GM19099 (cell line): ENCODE data around the gene MRPL41.
A peak's percentile ranks its signal among the peaks of the same experiment; 100 is the strongest.

Source experiments
- POLR2A ChIP-seq: IDR thresholded peaks from 3 replicates; pipeline ENCODE4 v1.6.1; 2011; ENCODE audit warnings: low read depth; ENCODE audit not compliant: insufficient read length; ENCODE audit errors: extremely low read depth

MRPL41 gene

DNA sequence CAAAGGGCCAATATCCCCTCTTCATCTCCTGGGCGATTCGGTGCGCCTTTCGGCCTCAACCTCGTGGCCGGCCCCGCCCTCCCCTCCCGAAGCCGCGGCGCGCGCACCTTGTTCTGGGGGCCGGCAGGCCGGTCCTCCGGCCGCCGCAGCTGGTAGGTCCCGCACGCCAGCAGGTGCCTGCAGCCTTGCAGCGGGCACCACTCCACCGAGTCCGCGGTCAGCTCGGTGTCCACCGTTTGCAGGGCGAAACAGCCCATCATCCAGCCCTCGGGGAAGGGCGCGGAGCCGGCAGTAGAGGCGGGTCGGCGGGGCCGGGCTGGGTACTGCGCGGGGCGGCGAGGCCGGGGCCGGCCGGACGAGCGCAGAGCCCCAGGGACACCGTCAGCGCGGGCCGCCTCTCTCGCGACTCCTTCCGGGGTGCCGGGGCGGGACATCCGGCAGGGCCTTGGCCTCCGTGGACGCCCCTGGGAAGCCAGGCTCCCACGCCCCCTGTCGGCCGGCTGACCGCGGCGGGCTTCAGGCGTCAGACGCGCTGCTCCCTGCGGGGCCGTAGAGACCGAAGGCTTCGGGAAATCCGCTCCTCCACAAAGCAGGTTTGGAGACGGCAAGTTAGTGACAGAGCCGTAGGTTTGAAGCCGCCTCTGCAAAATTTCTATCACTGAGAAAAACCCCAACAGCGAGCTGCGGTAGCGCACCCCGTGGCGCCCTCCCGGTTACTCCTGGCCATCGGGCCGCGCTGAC, 27.0 kb downstream of the MRPL41 start, which contains the start of gene DPH7:
Gene DPH7 (minus strand): TSS at position 408 of the 741 bp plus-strand sequence. CDS start 148 bp downstream, at position 260.
- peak; percentile 85 for TF ChIP-seq POLR2A

GRCh38 chr9:137579259-137579604, 27.6 kb downstream of the MRPL41 start:
- no peak for TF ChIP-seq POLR2A

- no peak for TF ChIP-seq POLR2A
Observed at GRCh38 chr9:137580209-137580953, 28.7 kb downstream of the MRPL41 start.

DNA sequence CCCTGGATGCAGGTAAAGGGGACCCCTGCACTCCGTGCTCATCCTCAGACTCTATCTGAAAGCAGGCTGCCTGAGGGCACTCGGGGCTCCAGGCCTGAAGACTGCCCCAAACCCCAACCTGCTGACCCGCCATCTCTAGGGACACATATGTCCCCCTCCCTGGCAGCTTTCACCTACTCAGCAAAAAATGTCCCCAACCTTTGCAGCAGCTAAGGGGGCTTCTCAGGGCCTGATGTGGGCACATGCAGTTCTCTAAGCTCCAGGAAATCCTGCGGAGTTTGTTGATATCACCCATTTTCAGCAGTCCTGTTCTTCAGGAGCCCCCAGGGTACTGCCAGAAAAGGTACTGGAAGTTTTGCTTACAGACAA, 29.3 kb downstream of the MRPL41 start:
- no peak for TF ChIP-seq POLR2A

DNA sequence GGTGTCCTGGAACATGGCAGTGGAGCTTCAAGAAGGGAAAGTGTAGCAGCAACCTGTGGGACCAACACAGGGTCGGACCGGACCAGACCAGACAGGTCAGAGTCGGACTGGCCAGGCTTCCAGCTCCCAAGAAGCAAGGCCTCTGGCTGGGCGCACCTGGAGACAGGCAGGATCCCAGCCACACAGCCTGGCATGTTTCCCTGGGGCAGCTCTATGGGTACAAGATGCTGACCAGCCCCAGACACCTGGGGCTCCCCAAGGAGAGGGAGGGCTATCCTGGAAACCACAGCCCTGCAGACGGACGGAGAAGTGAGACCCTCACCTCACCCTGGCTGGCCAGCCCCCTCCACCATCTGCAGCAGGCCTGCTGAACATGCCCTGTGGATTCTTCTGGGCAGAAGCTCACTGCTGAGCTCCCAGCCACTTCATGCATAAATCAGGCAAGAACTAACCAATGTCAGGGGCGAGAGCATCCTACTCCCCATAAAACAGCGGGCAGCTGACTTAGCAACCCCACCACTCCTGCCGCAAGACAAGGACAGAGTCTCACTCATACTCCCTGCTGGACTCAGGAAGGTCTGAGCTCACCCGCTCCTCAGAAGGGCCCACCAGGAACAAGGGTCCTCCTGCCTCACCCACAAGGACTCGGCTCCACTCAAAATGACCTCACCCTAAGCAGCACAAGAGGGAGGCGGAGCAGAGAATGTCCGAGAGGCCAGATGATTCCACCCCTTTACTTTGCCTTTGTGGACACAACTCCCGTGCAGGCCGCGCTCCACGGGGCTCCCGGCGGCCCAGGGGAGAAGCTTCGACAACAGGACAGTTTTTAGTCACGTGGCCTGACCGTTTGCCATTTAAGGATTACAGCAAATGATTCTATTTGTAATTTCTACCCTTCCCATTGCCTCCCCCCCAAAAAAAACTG, 29.9 kb downstream of the MRPL41 start:
- TF ChIP-seq POLR2A = no peak

DNA sequence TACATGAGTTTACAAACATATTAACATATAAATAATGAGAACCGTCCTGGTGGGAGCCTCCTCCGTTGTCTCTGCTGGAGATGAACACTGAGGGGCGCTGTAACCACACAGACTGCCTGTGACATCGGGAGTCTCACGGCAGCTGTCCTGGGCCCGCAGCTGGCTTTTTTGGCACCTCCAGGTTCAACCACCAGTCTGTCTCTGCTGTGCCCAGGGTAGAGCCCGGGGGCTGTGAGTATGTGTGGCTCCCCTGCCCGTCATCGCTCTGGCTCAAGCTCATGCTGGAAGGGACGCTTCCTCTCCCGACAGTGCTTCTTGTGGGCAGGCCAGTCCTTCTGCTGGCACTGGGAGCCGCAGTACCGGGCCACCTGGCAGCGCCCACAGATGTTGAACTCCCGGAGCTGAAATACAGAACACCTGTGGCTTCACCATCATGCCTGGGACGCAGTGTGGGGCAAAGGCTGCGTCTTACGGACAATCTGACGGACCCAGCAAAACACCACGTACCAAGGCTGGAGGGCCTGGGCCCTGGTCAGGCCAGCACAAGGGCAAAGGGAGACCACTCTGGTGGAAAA, 30.7 kb downstream of the MRPL41 start:
- TF ChIP-seq POLR2A = no peak

DNA sequence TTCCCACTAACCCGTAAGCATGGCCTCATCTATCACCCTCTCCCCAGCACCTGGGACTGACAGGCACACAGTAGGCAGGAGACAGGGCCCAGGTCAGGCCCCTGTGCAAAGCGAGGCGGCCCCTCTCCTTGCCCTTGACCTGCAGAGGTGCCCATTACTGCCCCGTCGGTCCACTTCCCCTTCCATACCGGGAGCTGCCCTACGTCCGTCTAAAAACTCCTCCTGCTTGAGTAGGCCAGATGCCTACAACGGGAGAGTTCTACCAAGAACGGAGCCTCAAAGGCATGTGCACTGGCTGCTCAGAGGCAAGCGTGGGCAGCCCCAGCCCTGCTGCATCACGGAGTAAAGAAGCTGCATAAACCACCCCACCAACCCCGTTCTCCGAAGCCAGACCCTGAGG, 31.7 kb downstream of the MRPL41 start:
- TF ChIP-seq POLR2A = no peak

DNA sequence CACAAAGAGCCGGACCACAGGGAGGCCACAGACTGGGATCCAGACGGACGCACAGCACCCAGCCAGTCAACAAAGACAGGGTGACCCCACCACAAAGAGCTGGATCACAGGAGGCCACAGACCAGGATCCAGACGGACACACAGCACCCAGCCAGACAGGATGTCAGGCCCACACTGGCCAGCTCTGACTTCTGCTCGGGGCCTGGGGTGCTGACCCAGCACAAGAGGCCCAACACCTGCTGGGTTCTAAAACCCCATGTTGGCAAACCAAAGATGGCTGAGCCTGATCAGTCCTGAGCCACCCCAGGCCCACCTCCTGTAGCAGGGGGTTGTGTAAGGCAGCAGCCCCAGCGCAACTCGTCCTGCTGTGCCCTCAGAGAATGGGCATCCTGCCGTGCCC, 32.3 kb downstream of the MRPL41 start:
- no peak for TF ChIP-seq POLR2A

DNA sequence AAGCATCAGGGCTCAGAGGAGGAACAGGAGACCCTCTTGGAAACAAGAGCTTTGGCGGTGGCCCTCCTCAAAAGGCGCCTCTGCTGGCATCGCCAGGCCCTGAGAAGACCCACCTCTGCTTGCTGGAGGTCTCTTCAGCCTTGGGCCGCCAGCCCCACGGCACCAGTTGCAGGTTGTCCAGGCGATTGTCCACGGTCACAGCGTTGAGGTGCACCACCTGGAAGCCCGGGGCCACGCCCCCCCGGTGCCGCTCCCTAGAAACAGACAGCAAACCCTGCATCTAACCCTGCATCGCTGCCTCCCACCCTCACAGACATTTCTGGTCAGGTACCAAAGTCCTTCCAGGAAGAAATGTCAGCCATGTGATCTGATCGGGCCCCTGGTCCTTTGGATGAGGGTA, 35.2 kb downstream of the MRPL41 start:
- TF ChIP-seq POLR2A = no peak

DNA sequence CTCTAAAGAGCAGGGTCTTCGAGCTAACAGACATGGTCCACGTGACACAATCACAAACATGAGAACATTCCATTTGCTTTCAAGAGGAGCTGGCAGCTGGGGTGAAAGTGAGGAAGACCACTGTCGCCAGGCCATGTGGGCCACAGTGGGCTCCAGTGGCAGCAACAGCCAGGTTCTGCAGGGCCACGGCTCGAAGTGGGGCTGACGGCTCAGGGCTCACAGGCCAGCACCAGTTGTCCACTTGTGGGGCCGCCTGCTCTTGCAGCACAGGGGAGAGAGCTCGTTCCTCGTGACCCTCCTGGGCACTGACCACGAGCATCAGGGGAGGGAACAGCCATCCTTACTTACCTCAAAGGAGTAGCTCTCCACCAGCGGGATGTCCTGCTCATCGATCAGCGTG, 36.6 kb downstream of the MRPL41 start:
- TF ChIP-seq POLR2A = no peak

- TF ChIP-seq POLR2A = no peak
Observed at GRCh38 chr9:137588891-137589290, 37.2 kb downstream of the MRPL41 start.

DNA sequence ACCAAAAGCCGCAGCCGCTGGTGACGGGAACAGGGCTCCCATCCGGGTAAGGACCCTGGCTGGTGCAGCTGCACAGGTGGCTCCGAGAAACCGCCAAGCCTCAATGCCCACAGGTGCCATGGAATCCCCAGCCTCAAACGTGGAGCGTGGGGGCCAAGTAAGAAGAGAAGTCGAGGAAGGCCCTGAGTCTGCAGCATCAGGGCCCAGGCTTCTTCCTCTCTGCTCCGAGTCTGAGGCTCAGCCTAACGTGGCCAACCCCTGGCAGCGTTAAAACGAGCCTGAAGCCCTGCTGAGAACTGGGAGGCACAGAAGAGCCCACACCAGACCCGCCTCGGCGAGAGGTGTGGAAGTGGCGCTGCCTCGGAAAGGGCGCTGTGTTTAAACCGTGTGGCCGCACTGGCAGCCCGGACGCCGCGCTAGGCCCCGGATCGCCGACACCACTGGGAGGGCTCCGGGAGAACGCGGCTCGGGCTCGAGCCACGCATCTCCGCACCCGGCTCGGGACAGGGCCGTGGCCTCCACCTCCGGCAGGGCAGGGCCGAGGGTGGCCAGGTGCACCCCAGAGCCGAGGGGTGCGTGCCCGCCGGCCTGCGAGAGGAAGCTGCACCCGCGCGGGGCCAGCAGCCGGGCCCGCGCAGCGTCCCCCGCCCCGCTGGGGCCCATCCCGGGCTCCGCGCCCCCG, 37.9 kb downstream of the MRPL41 start:
- TF ChIP-seq POLR2A = no peak

DNA sequence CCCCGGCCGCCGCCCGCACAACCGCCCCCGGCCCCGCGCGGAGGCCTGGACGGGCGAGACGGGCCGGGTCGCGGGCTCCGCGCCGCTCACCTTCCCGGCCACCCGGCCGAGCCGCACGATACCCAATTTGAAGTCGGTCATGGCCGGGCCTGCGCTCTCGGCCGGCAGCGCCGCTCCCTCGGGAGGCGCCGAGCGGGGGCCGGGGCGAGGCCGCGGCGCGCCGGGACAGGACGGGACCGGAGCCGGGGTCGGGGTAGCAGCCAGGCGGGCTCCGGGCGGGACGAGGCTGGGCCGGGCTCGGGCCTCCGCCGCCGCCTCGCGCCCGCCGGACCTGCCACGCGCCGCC, 38.4 kb downstream of the MRPL41 start:
- no peak for TF ChIP-seq POLR2A
